HG03280 (cell line): ENCODE results near the gene STAG1.
"Not testable (repeated sequence)": the region's sequence is repeated elsewhere in the genome, so short reads cannot be mapped to it uniquely, and the experiment has no call there.

Experiments
- ATAC-seq: cut with Tn5 transposase; IDR thresholded peaks from one replicate; pipeline ENCODE4 v1.9.1; 2021; ENCODE audit warnings: mild to moderate bottlenecking, moderate library complexity; ENCODE audit not compliant: unreplicated experiment

Gene STAG1

DNA sequence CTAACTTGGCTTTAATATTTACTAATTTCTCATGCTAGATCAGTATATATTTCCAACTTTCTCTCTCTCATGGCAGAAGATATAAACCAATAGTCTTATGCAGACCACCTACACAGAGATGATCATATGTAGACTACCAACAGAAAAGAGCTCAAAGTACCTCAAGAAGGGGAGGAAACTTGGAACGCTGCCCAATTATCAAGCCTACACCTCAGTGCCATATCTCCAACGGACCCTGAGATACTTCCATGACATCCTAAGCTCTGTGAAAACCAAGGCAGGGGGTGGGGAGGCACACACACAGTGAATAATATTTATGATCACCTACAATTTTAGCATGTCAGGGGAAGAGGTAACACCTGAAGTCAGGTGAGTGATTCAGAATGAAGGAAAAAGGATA, 100.6 kb downstream of the STAG1 start:
- no peak for ATAC-seq

DNA sequence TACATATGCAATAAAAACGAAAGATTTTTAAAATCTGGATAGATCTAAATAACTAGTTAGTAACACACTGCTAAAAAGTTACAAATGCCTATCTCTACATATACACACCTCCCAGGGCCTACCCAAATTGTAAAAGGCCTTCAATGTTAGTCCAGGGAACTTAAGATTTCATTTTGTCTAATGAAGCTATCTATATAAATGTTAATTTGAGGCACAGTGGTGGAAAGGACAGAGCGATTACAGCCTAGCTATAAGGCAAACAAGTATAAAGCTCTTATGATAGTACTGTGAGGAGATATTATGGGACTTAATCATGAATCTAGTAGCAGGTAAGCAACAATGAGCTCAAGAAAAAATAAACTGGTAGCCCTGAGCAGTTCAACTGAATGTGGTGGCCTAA, 101.7 kb downstream of the STAG1 start:
- no peak for ATAC-seq

DNA sequence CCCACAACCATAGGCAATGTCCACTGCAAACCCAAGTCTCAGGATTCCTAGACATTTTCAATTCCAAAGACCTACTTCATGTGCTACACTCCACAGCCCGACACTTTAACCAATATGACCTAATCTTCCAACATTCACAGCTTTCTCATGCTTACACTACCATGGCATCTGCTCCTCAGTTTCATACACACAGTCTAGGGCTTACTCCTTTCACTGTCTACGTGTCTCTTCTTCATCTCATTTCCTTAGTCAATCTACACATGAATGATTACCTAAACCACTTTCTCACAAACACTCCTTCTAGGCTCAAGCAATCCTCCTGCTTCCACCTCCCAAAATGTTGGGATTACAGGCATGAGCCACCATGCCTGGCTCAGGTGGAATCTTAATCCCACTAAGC, 106.3 kb downstream of the STAG1 start:
- no peak for ATAC-seq

DNA sequence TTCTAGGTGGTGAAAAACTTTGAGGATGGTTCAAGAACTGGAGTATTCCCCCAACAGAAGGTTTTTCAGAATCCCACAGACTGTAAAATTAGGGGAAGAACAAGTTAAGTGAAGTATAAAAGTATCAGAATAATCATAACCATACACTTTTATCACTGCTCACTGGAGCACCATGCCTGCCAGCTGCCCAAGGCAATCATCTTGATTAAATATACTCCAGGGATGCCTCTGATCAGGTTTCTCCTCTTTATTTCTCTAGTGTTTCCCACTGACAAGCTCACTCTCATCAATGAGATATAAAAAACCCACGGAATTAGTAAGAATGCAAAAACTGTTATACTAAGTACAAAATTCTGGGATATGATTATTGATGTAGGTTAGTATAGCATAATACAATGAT, 108.0 kb downstream of the STAG1 start:
- no peak for ATAC-seq

DNA sequence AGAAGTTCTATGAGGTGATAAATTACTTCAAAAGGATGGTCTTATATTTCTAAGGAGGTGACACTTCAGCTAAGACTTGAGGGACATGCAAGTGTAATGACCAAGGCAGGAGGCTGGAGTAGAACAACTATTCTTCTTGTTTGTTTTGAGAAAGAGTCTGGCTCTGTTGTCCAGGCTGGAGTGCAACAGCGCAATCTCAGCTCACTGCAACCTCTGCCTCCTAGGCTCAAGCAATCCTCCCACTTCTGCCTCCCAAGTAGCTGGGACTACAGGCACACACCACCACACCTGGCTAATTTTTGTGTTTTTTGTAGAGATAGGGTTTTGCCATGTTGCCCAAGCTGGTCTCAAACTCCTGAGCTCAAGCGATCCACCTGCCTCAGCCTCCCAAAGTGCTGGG, 108.8 kb downstream of the STAG1 start:
- ATAC-seq, result not testable (repeated sequence)

DNA sequence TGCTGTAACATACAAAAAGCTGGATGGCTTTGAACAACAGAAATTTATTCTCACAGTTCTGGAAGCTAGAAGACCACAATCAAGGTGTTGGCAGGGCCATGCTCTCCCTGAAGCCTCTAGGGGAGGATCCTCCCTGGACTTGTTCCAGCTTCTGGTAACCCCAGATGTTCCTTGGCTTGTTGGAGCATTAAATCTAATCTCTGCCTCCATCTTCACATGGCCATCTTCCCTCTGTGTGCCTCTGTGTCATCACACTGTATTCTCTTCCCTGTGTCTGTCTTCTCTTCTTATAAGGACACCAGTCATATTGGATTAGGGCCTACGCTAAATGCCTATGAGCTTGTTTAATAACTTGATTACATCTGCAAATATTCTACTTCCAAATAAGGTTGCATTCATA, 109.5 kb downstream of the STAG1 start:
- ATAC-seq, result no peak

DNA sequence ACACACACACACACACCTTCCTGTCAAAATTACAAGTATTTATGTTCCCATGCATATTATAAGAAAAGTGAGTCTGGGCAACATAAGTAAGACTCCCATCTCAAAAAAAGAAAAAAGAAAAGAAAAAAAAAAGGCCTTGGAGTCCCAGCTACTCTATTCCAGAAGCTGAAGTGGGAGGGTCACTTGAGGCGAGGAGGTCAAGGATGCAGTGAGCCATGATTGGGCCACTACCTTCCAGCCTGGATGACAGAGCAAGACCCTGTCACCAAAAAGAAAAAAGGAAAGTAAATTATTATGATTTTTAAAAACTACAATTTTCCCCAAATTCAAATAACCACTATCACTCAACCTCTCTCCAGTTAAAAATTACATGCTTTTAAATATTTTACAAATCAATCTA, 113.1 kb downstream of the STAG1 start:
- no peak for ATAC-seq

DNA sequence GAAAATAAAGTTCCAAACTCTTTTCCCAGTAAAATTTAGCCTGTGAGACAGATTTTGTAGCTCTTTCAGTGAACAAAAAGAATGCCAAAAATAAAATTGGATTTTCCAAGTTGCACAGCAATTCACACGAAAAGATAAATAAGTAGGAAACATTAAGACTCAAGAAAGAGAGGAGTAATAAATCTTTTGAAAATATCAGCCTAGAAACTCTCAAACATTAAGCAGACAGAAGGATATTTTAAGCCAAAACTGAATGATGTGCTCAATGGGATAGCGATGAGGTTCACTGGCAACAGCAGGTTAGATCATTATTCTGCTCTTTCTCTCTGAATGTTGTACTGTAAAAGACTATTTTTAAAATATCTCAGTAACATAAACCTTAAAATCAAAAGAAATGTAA, 115.0 kb downstream of the STAG1 start:
- no peak for ATAC-seq

DNA sequence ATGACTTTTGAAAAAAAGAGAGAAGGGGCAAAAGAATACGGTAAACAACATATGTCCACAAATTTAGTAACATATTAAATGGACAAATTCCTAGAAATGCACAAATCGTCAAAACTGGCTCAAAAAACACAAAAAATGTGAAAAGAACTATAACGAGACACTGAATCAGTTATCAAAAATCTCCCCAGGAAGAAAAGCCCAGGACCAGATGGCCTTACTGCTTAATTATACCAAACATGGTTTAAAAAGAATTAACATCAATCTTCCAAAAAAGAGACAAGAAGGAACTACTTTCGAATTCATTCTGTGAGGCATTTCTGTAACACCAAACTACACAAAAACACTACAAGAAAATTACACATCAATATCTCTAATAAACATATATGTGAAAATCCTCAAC, 117.4 kb downstream of the STAG1 start:
- ATAC-seq, result no peak

DNA sequence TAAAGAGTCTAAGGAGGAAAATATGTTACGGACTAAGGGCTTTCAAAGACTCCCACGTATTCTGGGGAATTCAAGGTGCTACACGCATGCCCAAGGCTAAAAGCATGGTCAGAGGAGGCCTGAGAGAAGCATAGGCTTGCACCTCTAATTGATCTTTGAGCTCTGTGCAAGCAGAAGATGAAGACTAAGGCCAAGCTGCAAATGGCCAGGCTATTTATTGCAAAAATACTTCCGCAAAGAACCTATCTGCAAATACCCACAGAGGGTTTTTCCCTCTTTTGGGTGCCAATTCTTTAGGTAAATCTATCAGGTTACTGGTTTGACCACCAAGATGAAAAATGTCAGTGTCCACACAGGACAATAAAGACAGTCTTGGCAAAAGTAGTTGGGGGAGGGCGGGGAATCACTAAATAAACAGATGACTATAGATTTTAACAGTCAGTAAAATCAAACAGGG, 119.5 kb downstream of the STAG1 start:
- no peak for ATAC-seq

DNA sequence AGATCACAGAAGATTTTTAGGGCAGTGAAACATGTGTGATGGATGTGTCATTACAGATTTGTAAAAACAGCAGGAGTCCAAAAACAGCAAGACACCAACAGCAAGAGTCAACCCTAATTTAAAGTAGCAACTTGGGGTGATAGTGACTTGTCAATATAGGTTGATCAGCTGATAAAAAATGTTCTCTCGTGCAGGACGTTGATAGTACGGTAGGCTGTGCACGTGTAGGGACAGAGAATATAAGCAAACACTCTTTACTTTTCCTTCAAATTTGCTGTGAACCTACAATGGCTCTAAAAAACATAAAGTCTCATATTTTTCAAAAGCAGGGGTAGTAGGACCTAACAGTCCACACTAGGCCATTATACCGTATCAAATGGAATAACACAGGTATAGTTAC, 120.8 kb downstream of the STAG1 start:
- no peak for ATAC-seq

DNA sequence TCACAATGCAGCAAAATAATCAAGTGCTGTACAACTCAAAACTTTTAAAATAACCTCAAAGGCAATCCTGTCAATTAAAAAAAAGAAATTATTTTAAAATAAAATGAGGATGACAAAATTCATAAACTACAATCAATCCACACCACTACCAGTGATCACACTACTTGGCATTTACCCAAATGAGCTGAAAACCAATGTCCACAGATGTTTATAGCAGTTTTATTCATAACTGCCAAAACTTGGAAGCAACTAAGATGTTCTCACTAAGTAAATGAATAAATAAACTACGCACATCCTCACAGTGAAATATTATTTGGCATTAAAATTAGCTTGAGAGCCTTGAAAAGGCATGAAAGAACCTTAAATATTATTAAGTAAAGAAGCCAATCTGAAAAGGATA, 121.3 kb downstream of the STAG1 start:
- no peak for ATAC-seq

DNA sequence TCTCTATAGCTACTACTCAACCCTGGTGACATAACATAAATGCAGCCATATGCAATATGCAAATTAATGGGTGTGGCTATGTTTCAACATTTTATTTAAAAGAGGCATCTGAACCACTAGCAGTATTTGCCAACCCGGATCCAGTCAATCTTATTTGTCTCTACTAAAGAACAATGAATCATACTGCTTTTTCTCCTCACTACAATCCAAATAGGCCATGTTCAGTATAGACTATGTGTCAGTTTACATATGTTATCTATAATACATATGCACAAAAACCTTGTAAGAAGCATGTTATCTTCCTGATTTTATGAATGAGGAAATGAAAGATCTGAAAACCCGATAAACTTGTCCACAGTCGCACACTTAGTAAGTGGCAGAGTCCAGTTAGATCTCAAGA, 125.7 kb downstream of the STAG1 start:
- ATAC-seq, result no peak

DNA sequence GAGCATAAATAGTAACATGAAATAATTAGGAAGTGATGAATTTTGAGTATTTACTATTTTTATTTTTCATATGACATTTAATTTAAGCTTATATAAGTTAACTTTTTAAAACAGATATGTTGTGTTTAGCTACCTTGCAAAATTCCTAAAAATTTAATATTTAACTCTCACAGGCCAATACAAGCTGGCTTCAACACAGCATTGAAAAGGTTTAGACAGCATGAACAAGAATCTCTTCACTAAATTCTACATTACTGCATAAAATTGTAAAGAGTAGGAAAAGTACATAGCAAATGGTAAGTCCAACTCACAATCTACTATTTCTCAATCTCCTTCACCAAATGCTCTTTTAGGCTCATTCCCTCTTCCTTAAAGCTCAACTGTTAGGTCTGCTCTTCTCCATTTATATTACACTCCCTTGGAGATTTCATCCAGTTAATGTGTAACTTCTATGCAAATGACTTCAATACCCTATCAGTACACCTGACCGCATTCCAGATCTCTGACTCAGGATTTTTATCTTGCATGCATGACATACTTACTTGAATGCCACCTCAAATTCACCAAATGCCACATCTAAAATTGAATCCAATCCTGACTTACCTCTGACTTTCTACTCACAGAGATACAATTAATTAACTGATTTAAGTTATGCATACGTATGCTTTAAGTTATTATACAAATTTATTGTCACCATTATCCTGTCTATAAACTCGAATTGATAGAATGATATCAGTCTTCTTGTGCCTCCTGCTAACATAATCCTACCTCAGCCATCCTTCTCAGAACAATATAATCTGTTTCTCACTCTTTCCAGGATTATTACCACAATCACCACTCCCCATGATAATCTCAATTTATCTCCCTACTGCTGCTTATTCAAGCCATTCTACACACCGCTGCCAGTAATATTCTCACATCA, 127.0 kb downstream of the STAG1 start:
- ATAC-seq, result no peak

DNA sequence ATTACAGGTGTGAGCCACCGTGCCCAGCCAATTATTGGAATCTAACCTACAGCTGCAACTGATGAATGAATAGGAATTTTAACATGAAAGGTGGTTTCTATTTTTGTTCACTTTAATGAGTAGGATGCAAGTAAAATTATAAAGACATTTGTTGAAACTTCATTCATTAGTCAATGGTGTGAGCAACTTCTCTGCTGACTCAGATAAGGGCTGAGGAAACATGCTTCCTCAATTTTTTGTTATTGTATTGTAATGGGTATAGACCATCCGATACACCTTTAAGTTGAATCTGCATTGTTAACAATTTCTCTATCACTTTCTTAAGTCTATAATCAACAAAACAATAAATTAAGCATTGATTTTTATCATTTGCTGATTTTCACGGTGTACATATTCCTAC, 127.8 kb downstream of the STAG1 start:
- ATAC-seq, result no peak

DNA sequence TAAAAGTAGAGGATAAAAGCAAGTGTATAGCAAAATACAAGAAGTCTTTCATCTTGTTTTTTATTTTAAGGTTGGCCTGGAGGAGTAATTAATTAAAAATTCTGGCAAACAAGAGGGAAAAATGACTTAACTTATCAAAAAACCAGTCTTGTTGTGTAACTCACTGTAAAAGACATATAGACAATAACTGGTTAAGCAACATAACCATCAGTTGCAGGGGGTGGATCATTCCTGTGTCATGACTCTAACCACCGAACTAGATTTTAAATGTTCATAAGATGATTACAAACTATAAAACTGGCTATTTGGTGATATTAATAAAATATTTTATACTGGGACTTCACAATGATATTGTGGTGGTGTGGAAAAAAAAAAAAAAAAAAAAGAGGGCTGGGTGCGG, 130.6 kb downstream of the STAG1 start:
- no peak for ATAC-seq

DNA sequence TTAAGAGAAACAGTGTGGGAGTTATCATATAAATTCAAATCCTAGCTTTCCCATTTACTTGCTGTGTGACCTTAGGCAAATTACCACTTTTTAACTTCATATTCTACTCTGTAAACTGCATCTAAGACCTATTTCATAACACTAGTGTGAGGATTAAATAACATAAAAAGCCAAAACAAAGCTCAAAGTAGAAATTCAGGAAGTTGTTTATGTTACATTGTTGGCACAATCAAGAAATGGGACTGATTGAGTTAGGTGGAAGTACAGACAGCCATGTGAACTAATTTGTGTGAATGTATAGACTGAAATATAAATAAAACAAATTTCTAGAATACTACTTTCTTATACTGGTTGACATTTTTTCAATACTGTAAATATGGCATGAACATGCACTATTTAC, 131.7 kb downstream of the STAG1 start:
- no peak for ATAC-seq

DNA sequence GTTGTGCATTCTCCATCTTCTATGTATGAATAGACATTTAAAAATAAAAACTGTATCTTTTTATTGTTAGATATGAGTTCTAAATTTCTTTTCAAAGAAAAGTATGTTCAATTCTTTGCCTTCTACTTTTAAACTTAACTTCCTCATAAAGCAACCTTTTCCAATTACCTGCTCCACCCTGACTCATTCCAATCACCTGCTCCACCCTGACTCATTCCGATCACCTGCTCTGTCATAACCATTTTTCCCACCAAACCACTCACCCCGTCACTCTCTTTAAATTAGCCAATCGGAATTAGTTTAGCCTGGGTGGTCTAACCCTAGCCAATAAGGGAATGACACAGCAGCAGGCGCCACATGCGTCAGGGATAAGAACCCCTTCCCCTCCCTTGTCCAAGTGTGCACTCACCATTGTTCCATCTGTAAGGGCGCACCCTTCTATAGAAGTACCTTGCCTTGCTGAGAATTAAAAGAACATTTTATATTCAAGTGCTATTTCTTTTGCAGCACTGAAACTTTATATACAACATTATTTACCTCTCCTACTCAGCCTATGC, 134.1 kb downstream of the STAG1 start:
- ATAC-seq, result not testable (repeated sequence)

DNA sequence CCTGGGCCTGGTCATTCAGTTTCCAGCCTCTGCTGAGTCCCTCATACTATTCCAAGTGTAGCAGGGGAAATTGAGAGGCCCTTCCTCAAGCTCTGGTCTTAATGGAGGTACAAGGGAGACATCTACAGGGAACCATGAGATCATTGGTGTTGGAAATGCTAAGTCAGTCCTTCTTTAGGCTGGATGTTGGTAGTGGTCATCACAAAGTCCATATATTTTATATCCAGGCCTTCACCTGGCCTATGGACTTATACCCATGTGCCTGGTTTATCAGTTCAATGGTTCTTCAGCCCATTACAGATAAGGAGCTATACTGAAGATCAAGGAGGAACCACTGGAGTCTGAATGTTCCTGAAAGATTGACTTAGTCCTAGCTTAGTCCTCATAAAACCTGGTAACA, 135.0 kb downstream of the STAG1 start:
- no peak for ATAC-seq

DNA sequence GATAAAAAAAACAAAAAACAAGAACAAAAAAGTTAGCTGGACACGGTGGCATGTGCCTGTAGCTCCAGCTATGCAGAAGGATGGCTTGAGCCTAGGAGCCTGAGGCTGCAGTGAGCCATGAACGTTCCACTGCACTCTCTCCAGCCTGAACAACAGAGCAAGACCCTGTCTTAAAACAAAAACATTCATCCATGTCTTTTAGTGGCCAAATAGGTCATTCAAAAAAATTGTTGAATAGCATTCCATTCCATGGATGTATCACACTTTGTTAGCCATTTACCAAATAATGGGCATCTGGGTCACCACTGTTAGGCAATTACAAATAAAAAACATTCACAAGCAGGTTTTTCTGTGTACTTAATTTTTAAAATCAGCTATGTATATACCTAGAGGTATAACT, 139.7 kb downstream of the STAG1 start:
- ATAC-seq, result no peak

DNA sequence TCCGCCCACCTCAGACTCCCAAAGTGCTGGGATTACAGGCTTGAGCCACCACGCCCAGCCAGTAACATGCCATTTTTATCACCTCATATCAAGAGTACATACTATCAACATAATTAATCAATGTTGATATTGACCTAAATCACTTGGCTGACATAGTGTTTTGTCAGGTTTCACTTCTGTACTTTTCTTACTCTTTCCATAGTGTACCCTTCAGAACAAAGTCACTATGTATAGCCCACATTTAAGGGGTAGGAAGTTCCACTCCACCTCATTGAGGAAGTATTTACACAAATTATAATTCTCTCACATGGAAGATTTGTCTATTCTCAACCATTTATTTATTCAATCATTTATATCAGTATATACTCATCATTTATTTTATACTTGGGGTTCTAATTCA, 145.2 kb downstream of the STAG1 start:
- ATAC-seq, result no peak

DNA sequence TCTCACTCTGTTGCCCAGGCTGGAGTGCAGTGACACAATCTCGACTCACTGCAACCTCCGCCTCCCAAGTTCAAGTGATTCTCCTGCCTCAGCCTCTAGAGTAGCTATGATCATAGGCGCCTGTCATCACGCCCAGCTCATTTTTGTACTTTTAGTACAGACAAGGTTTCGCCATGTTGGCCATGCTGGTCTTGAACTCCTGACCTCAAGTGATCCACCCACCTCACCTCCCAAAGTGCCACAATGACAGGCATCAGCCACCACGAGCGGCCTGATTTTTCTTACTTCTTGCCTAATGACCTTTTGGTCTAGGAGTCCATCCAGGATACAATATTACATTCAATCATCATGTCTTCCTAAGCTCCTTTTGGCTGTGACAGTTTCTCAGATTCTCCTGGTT, 146.0 kb downstream of the STAG1 start:
- ATAC-seq, result not testable (repeated sequence)

DNA sequence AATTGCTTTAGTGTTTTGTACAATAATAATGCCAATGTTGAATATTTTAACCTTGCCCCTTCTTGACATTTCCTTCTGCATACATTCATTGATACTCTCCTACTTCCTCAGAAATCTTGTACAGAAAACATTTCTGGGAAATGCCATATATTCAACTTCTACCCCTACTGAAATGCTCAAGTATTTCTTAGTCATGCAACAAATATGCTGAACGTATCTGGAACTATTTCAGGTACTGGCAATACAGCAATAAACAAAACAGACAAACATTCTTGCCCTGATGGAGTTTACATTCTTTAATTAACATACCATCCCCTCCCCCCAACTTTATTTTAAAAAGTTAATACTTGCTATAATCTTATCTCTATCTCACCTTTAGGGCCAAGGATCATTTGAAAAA, 147.2 kb downstream of the STAG1 start:
- no peak for ATAC-seq
